ENCODE results near the gene UBALD2. TPM values are rescaled to one million over a fixed set of nuclear protein-coding genes. Genes with fewer than 3 reads are reported as not detected.

UBALD2 gene
- total and polyA plus RNA-seq, 2 of the 8 experiments (the other 6 are each of a cell fraction or from before 2014, with no cell fraction given), result 17.8 to 22.6 TPM

DNA sequence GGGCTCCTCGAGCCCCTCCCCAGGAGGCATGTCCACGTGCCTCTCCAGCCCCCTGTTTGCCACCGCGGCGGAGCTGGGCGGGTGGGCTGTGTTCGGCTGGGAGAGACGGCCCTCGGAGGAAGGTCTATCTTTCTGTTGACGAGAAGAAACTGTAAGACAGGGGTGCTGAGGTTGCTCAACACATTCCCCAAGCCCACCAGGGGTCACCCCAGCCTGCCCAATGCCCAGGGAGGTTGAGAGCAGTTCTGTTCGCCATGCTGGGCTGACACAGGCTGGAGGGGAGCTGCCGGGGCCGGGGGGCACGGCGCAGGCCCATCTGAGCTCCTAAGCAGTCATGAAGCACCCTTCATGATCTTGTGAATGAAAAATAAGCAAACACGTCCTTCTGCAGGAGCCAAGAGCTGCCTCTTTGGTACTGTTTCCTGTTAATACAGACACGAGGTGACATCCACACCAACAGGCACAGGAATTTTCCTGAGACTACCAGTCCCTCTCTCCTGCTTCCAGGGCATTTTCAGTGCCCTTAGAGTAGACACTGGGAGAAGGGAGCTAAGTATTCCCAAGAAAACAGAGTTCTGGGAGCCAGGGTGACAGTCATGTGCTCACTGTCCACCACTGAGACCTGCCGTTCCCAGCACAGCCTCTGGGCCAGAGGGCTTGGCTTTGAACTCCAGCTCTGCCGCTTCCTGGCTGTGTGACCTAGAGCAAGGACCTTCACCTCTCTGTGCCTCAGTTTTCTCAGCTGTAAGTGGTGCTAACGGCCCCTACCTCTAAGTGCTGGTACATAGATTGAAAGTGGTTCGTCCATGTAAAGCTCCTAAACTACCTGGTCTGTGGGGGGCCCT, 9.2 kb downstream of the UBALD2 start (continued):
- TF ChIP-seq, protein P1, sequence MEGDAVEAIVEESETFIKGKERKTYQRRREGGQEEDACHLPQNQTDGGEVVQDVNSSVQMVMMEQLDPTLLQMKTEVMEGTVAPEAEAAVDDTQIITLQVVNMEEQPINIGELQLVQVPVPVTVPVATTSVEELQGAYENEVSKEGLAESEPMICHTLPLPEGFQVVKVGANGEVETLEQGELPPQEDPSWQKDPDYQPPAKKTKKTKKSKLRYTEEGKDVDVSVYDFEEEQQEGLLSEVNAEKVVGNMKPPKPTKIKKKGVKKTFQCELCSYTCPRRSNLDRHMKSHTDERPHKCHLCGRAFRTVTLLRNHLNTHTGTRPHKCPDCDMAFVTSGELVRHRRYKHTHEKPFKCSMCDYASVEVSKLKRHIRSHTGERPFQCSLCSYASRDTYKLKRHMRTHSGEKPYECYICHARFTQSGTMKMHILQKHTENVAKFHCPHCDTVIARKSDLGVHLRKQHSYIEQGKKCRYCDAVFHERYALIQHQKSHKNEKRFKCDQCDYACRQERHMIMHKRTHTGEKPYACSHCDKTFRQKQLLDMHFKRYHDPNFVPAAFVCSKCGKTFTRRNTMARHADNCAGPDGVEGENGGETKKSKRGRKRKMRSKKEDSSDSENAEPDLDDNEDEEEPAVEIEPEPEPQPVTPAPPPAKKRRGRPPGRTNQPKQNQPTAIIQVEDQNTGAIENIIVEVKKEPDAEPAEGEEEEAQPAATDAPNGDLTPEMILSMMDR (IDR thresholded peaks at IDR 0.05; ENCODE audit: control extremely low read depth in 1 of 3, insufficient read depth in 1 of 3, low read depth in 1 of 3, low read length in 3 of 3), result no peak
- TF ChIP-seq POLR2AphosphoS5 (IDR thresholded peaks at IDR 0.05; ENCODE audit: low read depth, low read length), result no peak
- no peak for TF ChIP-seq CEBPB (IDR thresholded peaks at IDR 0.05; ENCODE audit: low read depth, low read length)
- TF ChIP-seq GABPA (IDR thresholded peaks at IDR 0.05; ENCODE audit: borderline replicate concordance, insufficient read depth, low read length), result no peak
- no peak for TF ChIP-seq SIN3A (conservative IDR thresholded peaks at IDR 0.05 in 1 of 2, IDR thresholded peaks at IDR 0.05 in 1 of 2; ENCODE audit: low read depth in 1 of 2, low read length in 2 of 2)
- TF ChIP-seq KDM1A (IDR thresholded peaks at IDR 0.05; ENCODE audit: borderline replicate concordance, low read length), result no peak
- TF ChIP-seq CHD2 (IDR thresholded peaks at IDR 0.05; ENCODE audit: low read length), result no peak
- no peak for TF ChIP-seq EZH2 (IDR thresholded peaks at IDR 0.05; ENCODE audit: low read depth, low read length, severe bottlenecking)
- TF ChIP-seq, protein P2, sequence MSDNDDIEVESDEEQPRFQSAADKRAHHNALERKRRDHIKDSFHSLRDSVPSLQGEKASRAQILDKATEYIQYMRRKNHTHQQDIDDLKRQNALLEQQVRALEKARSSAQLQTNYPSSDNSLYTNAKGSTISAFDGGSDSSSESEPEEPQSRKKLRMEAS (IDR thresholded peaks at IDR 0.05), result no peak

Data from H1 (cell line).